ENCODE results near the gene AAK1.
"Not testable (repeated sequence)": the region's sequence is repeated elsewhere in the genome, so short reads cannot be mapped to it uniquely, and the experiment has no call there.

AAK1 gene

GRCh38 chr2:69659349-69659748, 15.8 kb upstream of the AAK1 start:
- no peaks in the 10 kb centered on the region for H3K36me3 ChIP-seq
- TF ChIP-seq CTCF (IDR thresholded peaks at IDR 0.05): no peak
- no peak overlapping the region for H3K4me3 ChIP-seq
- no peaks in the 10 kb centered on the region for H3K4me1 ChIP-seq
- intact Hi-C loops (cut with DNase I; ENCODE audit: low total_unique reads): no loop called here
- H3K27me3 ChIP-seq: no peaks in the 10 kb centered on the region
- H3K9me3 ChIP-seq: peaks cover 0 to 5% (median 0%) of the 10 kb centered on the region in 3 donors
- no peak overlapping the region for H3K27ac ChIP-seq
- no peak for DNase-seq

DNA sequence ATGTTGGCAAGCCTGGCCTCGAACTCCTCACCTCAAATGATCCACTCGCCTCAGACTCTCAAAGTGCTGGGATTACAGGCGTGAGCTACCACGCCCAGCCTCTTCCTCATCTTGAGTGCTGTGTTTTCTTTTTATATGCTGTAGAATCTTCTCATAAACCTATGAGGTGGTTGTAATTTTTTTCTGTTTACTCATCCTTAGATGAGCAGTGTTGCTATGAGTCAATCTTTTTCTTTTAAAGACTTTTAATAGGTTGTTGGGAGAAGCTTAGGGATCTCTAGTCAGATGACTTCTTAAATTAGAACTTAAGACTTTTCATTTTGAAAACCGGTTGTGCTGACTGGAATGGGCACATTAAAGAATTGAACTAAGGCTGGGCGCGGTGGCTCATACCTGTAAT, 8.7 kb upstream of the AAK1 start:
- intact Hi-C loops (cut with DNase I; ENCODE audit: low total_unique reads): no loop called here
- Histone ChIP-seq H3K27me3 (no peaks in the 10 kb centered on the region), H3K9me3 (no peaks in the 10 kb centered on the region), H3K4me1 (no peaks in the 10 kb centered on the region), H3K36me3 (peaks cover 0 to 8% (median 6%) of the 10 kb centered on the region in 3 donors), H3K4me3 (no peak overlapping the region), H3K27ac (no peak overlapping the region)
- DNase-seq: no peak
- no peak for TF ChIP-seq CTCF (IDR thresholded peaks at IDR 0.05)

GRCh38 chr2:69647196-69647595, 3.7 kb upstream of the AAK1 start:
- intact Hi-C loops (cut with DNase I; ENCODE audit: low total_unique reads); H3K27me3 ChIP-seq; H3K27ac ChIP-seq; DNase-seq; H3K9me3 ChIP-seq; H3K4me3 ChIP-seq; H3K36me3 ChIP-seq: not testable (repeated sequence)
- H3K4me1 ChIP-seq: peaks cover 0 to 14% (median 11%) of the 10 kb centered on the region in 4 donors

DNA sequence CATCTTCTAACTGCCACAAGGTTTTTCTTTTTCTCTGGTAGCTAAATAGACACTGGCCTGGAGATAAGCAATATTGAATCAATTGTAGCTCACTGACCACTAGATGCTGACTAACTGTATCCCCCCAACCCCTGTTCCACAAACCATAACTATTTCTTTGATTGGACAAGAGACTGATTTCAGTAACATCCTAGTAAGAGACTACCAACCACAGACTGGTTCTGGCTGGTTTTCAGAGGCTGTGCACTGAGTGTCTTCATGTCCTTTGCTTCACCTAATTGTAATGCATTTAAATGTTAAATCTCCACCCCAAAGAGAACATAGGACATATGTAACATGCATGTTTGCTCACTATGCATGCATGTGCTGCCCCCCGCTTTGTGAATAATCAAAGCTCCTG, 3.2 kb upstream of the AAK1 start:
- Histone ChIP-seq H3K27me3 (no peaks in the 10 kb centered on the region), H3K27ac (peak overlapping the region in 1 of 2 donors; percentile 94), H3K9me3 (no peaks in the 10 kb centered on the region), H3K4me1 (peaks cover 0 to 15% (median 11%) of the 10 kb centered on the region in 4 donors), H3K36me3 (no peaks in the 10 kb centered on the region), H3K4me3 (no peak overlapping the region)
- TF ChIP-seq CTCF (IDR thresholded peaks at IDR 0.05): no peak
- no peak for DNase-seq
- intact Hi-C loops (cut with DNase I; ENCODE audit: low total_unique reads): no loop called here

DNA sequence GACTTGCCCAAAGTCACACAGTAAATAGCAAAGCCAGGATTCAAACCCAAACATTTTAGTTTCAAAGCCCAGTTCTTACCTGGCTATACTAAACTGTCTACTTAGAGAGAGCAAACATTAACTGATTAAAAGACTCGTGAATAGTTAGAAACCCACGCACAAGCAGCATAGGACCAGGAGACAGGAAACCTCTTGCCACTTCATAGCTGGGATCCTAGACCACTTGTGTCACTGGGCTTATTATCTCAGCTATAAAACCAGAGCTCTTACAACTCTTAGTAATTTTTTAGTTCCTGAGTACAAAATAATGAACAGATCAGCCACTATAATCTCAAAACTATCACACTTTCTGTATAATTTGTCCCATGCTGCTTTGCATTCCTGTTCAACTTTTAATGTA, 2.4 kb upstream of the AAK1 start:
- H3K9me3 ChIP-seq: no peaks in the 10 kb centered on the region
- TF ChIP-seq CTCF (IDR thresholded peaks at IDR 0.05): no peak
- no peak for DNase-seq
- H3K27ac ChIP-seq: peak overlapping the region; percentile 94 to 98
- H3K27me3 ChIP-seq: no peaks in the 10 kb centered on the region
- intact Hi-C loops (cut with DNase I; ENCODE audit: low total_unique reads): no loop called here
- no peaks in the 10 kb centered on the region for H3K36me3 ChIP-seq
- peaks cover 0 to 23% (median 17%) of the 10 kb centered on the region in 4 donors for H3K4me1 ChIP-seq
- H3K4me3 ChIP-seq: no peak overlapping the region

GRCh38 chr2:69645031-69645431, 1.5 kb upstream of the AAK1 start:
- no peak for DNase-seq
- Histone ChIP-seq H3K27ac (peak overlapping the region; percentile 94 to 98), H3K4me1 (peaks cover 0 to 32% (median 24%) of the 10 kb centered on the region in 4 donors), H3K36me3 (no peaks in the 10 kb centered on the region), H3K4me3 (peak overlapping the region; percentile 91 to 98), H3K9me3 (no peaks in the 10 kb centered on the region), H3K27me3 (no peaks in the 10 kb centered on the region)
- intact Hi-C loops (cut with DNase I; ENCODE audit: low total_unique reads): no loop called here
- TF ChIP-seq CTCF (IDR thresholded peaks at IDR 0.05): no peak

All from tibial artery (tissue), 4 donors.